C4-2B (cell line): ENCODE measurements around the gene PCDHGC3.

ENCODE experiments used
- H3K27ac ChIP-seq: fragments of 450-650 bp; 2 replicates; pipeline ENCODE4 v1.5.1; 2017
- CTCF ChIP-seq: fragments of 450-650 bp; conservative IDR thresholded peaks from 2 replicates; pipeline ENCODE4 v1.5.1; 2017; ENCODE audit warnings: mild to moderate bottlenecking
- ZFX ChIP-seq: fragments of 450-650 bp; IDR thresholded peaks from 2 replicates; pipeline ENCODE4 v1.6.1; 2017

Gene PCDHGC3

GRCh38 chr5:141521244-141521781 is 45.5 kb downstream of the PCDHGC3 start:
- H3K27ac ChIP-seq: no peak overlapping the region
- TF ChIP-seq ZFX: no peak
- TF ChIP-seq CTCF: no peak

GRCh38 chr5:141522301-141522700 is 46.5 kb downstream of the PCDHGC3 start:
- TF ChIP-seq ZFX (no peak), CTCF (no peak)
- H3K27ac ChIP-seq: no peak overlapping the region

GRCh38 chr5:141523991-141524390 is 48.2 kb downstream of the PCDHGC3 start:
- no peak for TF ChIP-seq ZFX
- TF ChIP-seq CTCF: no peak
- no peak overlapping the region for H3K27ac ChIP-seq

GRCh38 chr5:141524604-141525597 is 49.1 kb downstream of the PCDHGC3 start:
- TF ChIP-seq CTCF: peak; percentile 100
- no peak for TF ChIP-seq ZFX
- no peak overlapping the region for H3K27ac ChIP-seq

- TF ChIP-seq ZFX: no peak
- TF ChIP-seq CTCF: no peak
- no peak overlapping the region for H3K27ac ChIP-seq
Measured at GRCh38 chr5:141525653-141526052, 49.9 kb downstream of the PCDHGC3 start.

- no peak overlapping the region for H3K27ac ChIP-seq
- TF ChIP-seq ZFX: no peak
- TF ChIP-seq CTCF: no peak
Measured at GRCh38 chr5:141527426-141527825, 51.7 kb downstream of the PCDHGC3 start.
